ENCODE measurements around the gene MSANTD3. TPM values are rescaled to one million over a fixed set of nuclear protein-coding genes. Genes with fewer than 3 reads are reported as not detected.

Gene MSANTD3
- total RNA-seq, 1 donor = 82.9 TPM

Other genes starting within 250 kb of the MSANTD3 start
- 30.3 and 39.3 TPM in 2 replicates for gene TEX10, start 74.2 kb upstream of the MSANTD3 start, total RNA-seq
- gene TMEFF1, start 46.0 kb downstream of the MSANTD3 start, total RNA-seq = 0.43 and 0.97 TPM in 2 replicates
- 0.64 and 1.3 TPM in 2 replicates for gene CAVIN4, start 150.9 kb downstream of the MSANTD3 start, total RNA-seq

Measured in fibroblast of villous mesenchyme (primary cell).